Anterior cingulate cortex (tissue), 58 donors: ENCODE results near the gene MRPL1.

Source experiments
- DNase-seq, 58 donors: peaks; one replicate each; lab custom pipeline; 2025; lab: John Stamatoyannopoulos, UW

The MRPL1 gene

GRCh38 chr4:77862478-77863216, at the start of gene MRPL1:
MRPL1 (plus strand) TSS chr4:77862830; CDS start chr4:77862849, 19 bp downstream.
- DNase-seq: peak; percentile 36 to 94 (median 84)

- no peak for DNase-seq
Measured at GRCh38 chr4:77815636-77816035, 47.0 kb upstream of the MRPL1 start.

- no peak for DNase-seq
Measured at GRCh38 chr4:77816546-77816945, 46.1 kb upstream of the MRPL1 start.

GRCh38 chr4:77817304-77818072, 45.1 kb upstream of the MRPL1 start:
- no peak for DNase-seq

GRCh38 chr4:77818073-77818601, 44.5 kb upstream of the MRPL1 start:
- DNase-seq: peak in 54 of 58 donors; percentile 5 to 73 (median 43)

GRCh38 chr4:77818602-77819403, 43.8 kb upstream of the MRPL1 start, which contains the start of gene CNOT6L:
CNOT6L (minus strand) TSS chr4:77819368; CDS start chr4:77819308, 60 bp downstream.
- DNase-seq: peak in 56 of 58 donors; percentile 7 to 75 (median 58)

GRCh38 chr4:77819404-77819842, 43.2 kb upstream of the MRPL1 start:
- DNase-seq: peak in 20 of 58 donors; percentile 36 to 68 (median 52)

GRCh38 chr4:77819843-77820648, 42.6 kb upstream of the MRPL1 start:
- peak; percentile 33 to 96 (median 89) for DNase-seq

GRCh38 chr4:77820649-77821561, 41.7 kb upstream of the MRPL1 start:
- peak in 11 of 58 donors; percentile 1 to 20 (median 6) for DNase-seq

GRCh38 chr4:77821775-77822174, 40.9 kb upstream of the MRPL1 start:
- no peak for DNase-seq

GRCh38 chr4:77826275-77826674, 36.4 kb upstream of the MRPL1 start:
- DNase-seq: no peak

- DNase-seq: no peak
Measured at GRCh38 chr4:77827343-77827742, 35.3 kb upstream of the MRPL1 start.

- no peak for DNase-seq
Measured at GRCh38 chr4:77833126-77833724, 29.4 kb upstream of the MRPL1 start.

GRCh38 chr4:77834403-77834802, 28.2 kb upstream of the MRPL1 start:
- no peak for DNase-seq

GRCh38 chr4:77843628-77844027, 19.0 kb upstream of the MRPL1 start:
- no peak for DNase-seq

GRCh38 chr4:77844363-77844762, 18.3 kb upstream of the MRPL1 start:
- no peak for DNase-seq

GRCh38 chr4:77845400-77845799, 17.2 kb upstream of the MRPL1 start:
- no peak for DNase-seq

GRCh38 chr4:77845929-77846328, 16.7 kb upstream of the MRPL1 start:
- DNase-seq: no peak
